ENCODE data around the gene CCDC149. TPM values are rescaled to one million over a fixed set of nuclear protein-coding genes. Genes with fewer than 3 reads are reported as not detected.

CCDC149 gene
- total and polyA plus RNA-seq, 2 of the 8 experiments (the other 6 are each of a cell fraction or from before 2014, with no cell fraction given) = 2.2 to 5.6 TPM

- H3K23me2 ChIP-seq (ENCODE audit: low read depth, low read length) = no peaks in the 10 kb centered on the region; the same call in 1 of the 2 replicates
- no peak overlapping the region for H2BK5ac ChIP-seq (ENCODE audit: low read depth, low read length)
- H3K4ac ChIP-seq (replicated peaks; ENCODE audit: insufficient read length, low read depth, low read length) = no peak overlapping the region
- no peak overlapping the region for H2BK20ac ChIP-seq (ENCODE audit: low read length)
- H3K4me1 ChIP-seq (replicated peaks in 1 of 4; ENCODE audit: control insufficient read depth in 3 of 4, insufficient read depth in 4 of 4, low read length in 3 of 4) = no peaks in the 10 kb centered on the region; a peak in 1 of 7 replicates
- H2BK120ac ChIP-seq (replicated peaks; ENCODE audit: low read depth, low read length) = no peak overlapping the region
- no peaks in the 10 kb centered on the region for H3K79me2 ChIP-seq (ENCODE audit: control insufficient read depth in 1 of 2, insufficient read depth in 2 of 2, low read length in 2 of 2)
- H3K14ac ChIP-seq (ENCODE audit: insufficient read length) = no peak overlapping the region
- TF ChIP-seq TAF1 (IDR thresholded peaks at IDR 0.05; ENCODE audit: low read depth, low read length) = no peak
- H3K27ac ChIP-seq (ENCODE audit: low read depth, low read length) = no peak overlapping the region
- FAIRE-seq = no peak
- H2AK5ac ChIP-seq (ENCODE audit: low read depth, low read length) = no peak overlapping the region
- H3K56ac ChIP-seq (replicated peaks; ENCODE audit: insufficient read length, low read depth, low read length) = no peak overlapping the region
- no peak overlapping the region for H3K4me3 ChIP-seq (ENCODE audit: extremely low read depth in 1 of 4, insufficient read depth in 2 of 4, low read depth in 3 of 4, low read length in 4 of 4)
- H4K91ac ChIP-seq (replicated peaks; ENCODE audit: insufficient read length, low read length) = no peak overlapping the region
- no peak overlapping the region for H2BK12ac ChIP-seq (ENCODE audit: low read depth, low read length)
- H2BK15ac ChIP-seq (ENCODE audit: low read length) = no peak overlapping the region
- no peaks in the 10 kb centered on the region for H3K27me3 ChIP-seq (replicated peaks in 1 of 4; ENCODE audit: control insufficient read depth in 3 of 4, extremely low read depth in 1 of 4, insufficient read depth in 3 of 4, low read length in 3 of 4)
- no peaks in the 10 kb centered on the region for H3K79me1 ChIP-seq (ENCODE audit: low read depth, low read length)
- H3K18ac ChIP-seq (ENCODE audit: extremely low read depth, low read length) = no peak overlapping the region
- 79% methylated on average over 2 of the region's 2 CpGs; no CpG with 5 or more reads in 1 of the 2 experiments for WGBS, 2 experiments (ENCODE audit: extremely low coverage in 1 of 2, insufficient coverage in 1 of 2, insufficient read length in 1 of 2, insufficient replicate concordance in 2 of 2, low coverage in 1 of 2, low lambda C conversion rate in 2 of 2, missing lambda C conversion rate in 1 of 2)
- CTCF ChIA-PET (ENCODE audit: partially characterized antibody) = interaction anchor here (1.0 to 1.6 kb wide), 2 partner anchors 19 to 24 kb away, joined by 5 to 9 read pairs; no protein-coding TSS in a partner anchor
- H2AFZ ChIP-seq (ENCODE audit: low read length) = no peak overlapping the region
- no peak for DNase-seq (ENCODE audit: low read depth in 1 of 2, low spot score in 2 of 2)
- no peaks in the 10 kb centered on the region for H3K36me3 ChIP-seq (ENCODE audit: control insufficient read depth in 2 of 4, insufficient read depth in 4 of 4, low read length in 3 of 4)
- no peak overlapping the region for H3K9ac ChIP-seq (replicated peaks in 1 of 4; ENCODE audit: extremely low read depth in 1 of 4, low read depth in 3 of 4, low read length in 3 of 4)
- no peak overlapping the region for H4K8ac ChIP-seq (ENCODE audit: extremely low read depth, insufficient read depth, low read length)
- no peak overlapping the region for H3K4me2 ChIP-seq (ENCODE audit: insufficient read depth in 1 of 2, low read depth in 2 of 2, low read length in 2 of 2)
- H4K20me1 ChIP-seq (replicated peaks in 1 of 2; ENCODE audit: control insufficient read depth in 1 of 2, insufficient read depth in 2 of 2, low read length in 2 of 2) = no peaks in the 10 kb centered on the region
- no peak overlapping the region for H3K23ac ChIP-seq (ENCODE audit: insufficient read length)
- no peak overlapping the region for H4K5ac ChIP-seq (ENCODE audit: insufficient read length, low read depth, low read length)
- H3K9me3 ChIP-seq (ENCODE audit: insufficient read depth in 2 of 2, low read depth in 1 of 2, low read length in 1 of 2) = peaks cover 0 to 3% of the 10 kb centered on the region in 2 experiments; a peak in 2 of 4 replicates
- POLR2A ChIA-PET (ENCODE audit: partially characterized antibody) = no interaction called here
These were observed 43.9 kb upstream of the CCDC149 start for GRCh38 chr4:24956763-24957162.
